Loucy (cell line): ENCODE data around the gene ZNF396.

Experiments used
- H2AFZ ChIP-seq: fragments of 200-600 bp; sonication (generic); 2 replicates; pipeline ENCODE4 v1.6.0; 2016; ENCODE audit warnings: antibody characterized with exemption, mild to moderate bottlenecking, low read length, moderate library complexity
- H3F3A ChIP-seq: fragments of 200-600 bp; 2 replicates; pipeline ENCODE4 v1.6.0; 2016; ENCODE audit warnings: antibody characterized with exemption, low read depth, mild to moderate bottlenecking
- H3K27me3 ChIP-seq: fragments of 200-600 bp; sonication (generic); 2 replicates; pipeline ENCODE4 v1.6.1; 2014; ENCODE audit warnings: low read length, mild to moderate bottlenecking; ENCODE audit not compliant: insufficient read depth, poor library complexity, severe bottlenecking
- H3K36me3 ChIP-seq: fragments of 200-600 bp; sonication (generic); 2 replicates; pipeline ENCODE4 v1.6.1; 2016; ENCODE audit warnings: low read length; ENCODE audit not compliant: insufficient read depth
- H3K4me1 ChIP-seq: fragments of 200-600 bp; sonication (generic); 2 replicates; pipeline ENCODE4 v1.5.1; 2014; ENCODE audit warnings: low read length, mild to moderate bottlenecking; ENCODE audit not compliant: insufficient read depth, poor library complexity, severe bottlenecking
- H3K4me2 ChIP-seq: fragments of 200-600 bp; sonication (generic); 2 replicates; pipeline ENCODE4 v1.6.0; 2014; ENCODE audit warnings: antibody characterized with exemption, low read length, low read depth, mild to moderate bottlenecking; ENCODE audit not compliant: poor library complexity, severe bottlenecking
- H3K4me3 ChIP-seq: fragments of 200-600 bp; sonication (generic); 2 replicates; pipeline ENCODE4 v1.5.1; 2014; ENCODE audit warnings: low read length, mild to moderate bottlenecking, mixed read lengths; ENCODE audit not compliant: poor library complexity, severe bottlenecking
- H3K79me2 ChIP-seq: fragments of 200-600 bp; sonication (generic); 2 replicates; pipeline ENCODE4 v1.6.1; 2014; ENCODE audit warnings: low read length; ENCODE audit not compliant: insufficient read depth
- H3K9ac ChIP-seq: fragments of 200-600 bp; sonication (generic); 2 replicates; pipeline ENCODE4 v1.6.0; 2014; ENCODE audit warnings: mild to moderate bottlenecking, low read depth, low read length, moderate library complexity; ENCODE audit not compliant: poor library complexity, severe bottlenecking
- H3K9me2 ChIP-seq: fragments of 200-600 bp; sonication (generic); replicated peaks from 2 replicates; pipeline ENCODE4 v1.6.1; 2016; ENCODE audit warnings: low read depth, low read length, mixed read lengths
- H3K9me3 ChIP-seq: fragments of 200-600 bp; sonication (generic); 2 replicates; pipeline ENCODE4 v1.6.1; 2014; ENCODE audit warnings: mild to moderate bottlenecking, antibody characterized with exemption, low read length, low read depth; ENCODE audit not compliant: insufficient read depth
- H4K20me1 ChIP-seq: fragments of 200-600 bp; sonication (generic); 2 replicates; pipeline ENCODE4 v1.6.0; 2014; ENCODE audit warnings: antibody characterized with exemption, low read length, mild to moderate bottlenecking; ENCODE audit not compliant: insufficient read depth, poor library complexity, severe bottlenecking
- CTCF ChIP-seq: fragments of 200-600 bp; sonication (generic); conservative IDR thresholded peaks from 2 replicates; pipeline ENCODE4 v1.5.1; 2014; ENCODE audit warnings: mild to moderate bottlenecking, antibody characterized with exemption, low read length
- EZH2phosphoT487 ChIP-seq: fragments of 200-600 bp; IDR thresholded peaks from 2 replicates; pipeline ENCODE4 v1.6.1; 2018; ENCODE audit warnings: antibody characterized with exemption, mild to moderate bottlenecking, moderate library complexity, borderline replicate concordance

The ZNF396 gene

DNA sequence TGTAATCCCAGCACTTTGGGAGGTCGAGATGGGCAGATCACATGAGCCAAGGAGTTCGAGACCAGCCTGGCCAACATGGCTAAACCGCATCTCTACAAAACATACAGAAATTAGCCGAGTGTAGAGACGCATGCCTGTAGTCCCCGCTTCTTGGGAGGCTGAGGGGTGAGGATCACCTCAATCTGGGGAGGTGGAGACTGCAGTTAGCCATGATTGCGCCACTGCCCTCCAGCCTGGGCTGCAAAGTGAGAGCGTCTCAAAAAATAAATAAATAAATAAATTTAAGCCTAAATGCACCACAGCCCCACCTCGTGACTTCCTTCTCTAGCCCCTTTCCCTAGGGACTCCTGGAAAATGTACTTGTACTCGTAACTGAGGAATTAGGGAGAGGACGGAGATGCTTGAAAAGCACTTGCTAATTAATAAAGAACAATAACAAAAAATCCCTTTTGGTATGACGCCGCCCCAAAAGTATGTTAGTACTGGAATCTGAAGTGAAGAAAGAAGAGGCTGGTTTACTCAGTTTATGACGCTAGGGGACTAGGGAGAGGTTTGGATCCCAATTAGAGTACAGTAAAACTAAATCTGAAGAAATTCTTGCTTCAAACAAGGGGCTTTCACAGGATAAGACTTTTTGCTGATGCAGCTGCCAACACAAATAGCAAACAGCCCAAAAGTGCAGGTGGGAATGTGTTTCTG lies 887 bp upstream of the ZNF396 start:
- H3F3A ChIP-seq = no peaks in the 10 kb centered on the region
- H2AFZ ChIP-seq = no peak overlapping the region
- H3K9me2 ChIP-seq = no peaks in the 10 kb centered on the region
- H3K27me3 ChIP-seq = peaks cover 6% of the 10 kb centered on the region
- H3K36me3 ChIP-seq = no peaks in the 10 kb centered on the region
- no peak overlapping the region for H3K4me3 ChIP-seq
- H3K79me2 ChIP-seq = no peaks in the 10 kb centered on the region
- no peak overlapping the region for H3K9ac ChIP-seq
- TF ChIP-seq EZH2phosphoT487 (no peak), CTCF (no peak)
- H3K4me2 ChIP-seq = no peak overlapping the region
- no peaks in the 10 kb centered on the region for H3K9me3 ChIP-seq
- H3K4me1 ChIP-seq = no peaks in the 10 kb centered on the region
- no peaks in the 10 kb centered on the region for H4K20me1 ChIP-seq

- TF ChIP-seq EZH2phosphoT487 (no peak), CTCF (no peak)
- Histone ChIP-seq H3F3A (no peaks in the 10 kb centered on the region), H3K36me3 (no peaks in the 10 kb centered on the region), H3K79me2 (no peaks in the 10 kb centered on the region), H3K27me3 (peaks cover 6% of the 10 kb centered on the region), H3K9me2 (no peaks in the 10 kb centered on the region), H2AFZ (peak overlapping the region; percentile 80), H4K20me1 (no peaks in the 10 kb centered on the region), H3K9ac (no peak overlapping the region), H3K4me1 (no peaks in the 10 kb centered on the region), H3K4me3 (peak overlapping the region; percentile 74), H3K9me3 (no peaks in the 10 kb centered on the region), H3K4me2 (peak overlapping the region; percentile 82)
Observed at GRCh38 chr18:35376393-35376741, 770 bp downstream of the ZNF396 start.

- no peaks in the 10 kb centered on the region for H3F3A ChIP-seq
- no peaks in the 10 kb centered on the region for H3K36me3 ChIP-seq
- no peaks in the 10 kb centered on the region for H4K20me1 ChIP-seq
- no peak for TF ChIP-seq CTCF
- H3K79me2 ChIP-seq = no peaks in the 10 kb centered on the region
- no peaks in the 10 kb centered on the region for H3K9me3 ChIP-seq
- no peaks in the 10 kb centered on the region for H3K9me2 ChIP-seq
- no peak overlapping the region for H2AFZ ChIP-seq
- no peak overlapping the region for H3K4me3 ChIP-seq
- H3K27me3 ChIP-seq = peaks cover 6% of the 10 kb centered on the region
- H3K9ac ChIP-seq = no peak overlapping the region
- H3K4me2 ChIP-seq = no peak overlapping the region
- no peaks in the 10 kb centered on the region for H3K4me1 ChIP-seq
Observed at GRCh38 chr18:35374708-35375107, 2.4 kb downstream of the ZNF396 start.
